CD14-positive monocyte (primary cell): ENCODE measurements around the gene HARBI1. TPM values are rescaled to one million over a fixed set of nuclear protein-coding genes. Genes with fewer than 3 reads are reported as not detected.

Source experiments
- DNase-seq, 3 donors: peaks; one replicate each; pipeline ENCODE4 v3.0.0-alpha.2; 2011 to 2022
- H2AFZ ChIP-seq: 2 replicates; pipeline ENCODE4 v1.6.0; 2012; ENCODE audit warnings: mild to moderate bottlenecking, low read depth, low read length, inconsistent platforms; ENCODE audit not compliant: insufficient read depth, poor library complexity, severe bottlenecking
- H3K27ac ChIP-seq, 2 donors: 1 replicate in 1 of 2; 2 replicates in 1 of 2; pipeline ENCODE4 v1.5.1; 2012 to 2013; ENCODE audit warnings: low read length in 2 of 2, control low read depth in 1 of 2, inconsistent platforms in 1 of 2, low read depth in 1 of 2, mild to moderate bottlenecking in 1 of 2
- H3K27me3 ChIP-seq, 2 donors: one replicate each; pipeline versions ENCODE4 v1.6.0 to v1.6.1; 2011 to 2013; ENCODE audit warnings: low read length in 2 of 2; ENCODE audit not compliant: control insufficient read depth in 2 of 2, insufficient read depth in 2 of 2
- H3K36me3 ChIP-seq, 2 donors: replicated peaks in 1 of 2; 1 replicate in 1 of 2; 2 replicates in 1 of 2; pipeline versions ENCODE4 v1.5.1 to v1.6.1; 2012 to 2013; ENCODE audit warnings: low read length in 2 of 2, control low read depth in 1 of 2, inconsistent platforms in 1 of 2, mild to moderate bottlenecking in 1 of 2; ENCODE audit not compliant: insufficient read depth in 2 of 2, control insufficient read depth in 1 of 2
- H3K4me1 ChIP-seq, 2 donors: 1 replicate in 1 of 2; 2 replicates in 1 of 2; pipeline versions ENCODE4 v1.5.1 to v1.6.1; 2012 to 2013; ENCODE audit warnings: low read length in 2 of 2, control low read depth in 1 of 2, inconsistent platforms in 1 of 2, mild to moderate bottlenecking in 1 of 2, moderate library complexity in 1 of 2; ENCODE audit not compliant: insufficient read depth in 2 of 2, control insufficient read depth in 1 of 2
- H3K4me2 ChIP-seq: replicated peaks from 2 replicates; pipeline ENCODE3; 2012; ENCODE audit warnings: low read length, moderate library complexity, mild to moderate bottlenecking; ENCODE audit not compliant: poor library complexity, severe bottlenecking; ENCODE audit errors: extremely low read depth
- H3K4me3 ChIP-seq, 3 experiments: fragments of 200-600 bp in 1 of 3; sonication (generic) in 1 of 3; replicated peaks in 1 of 3; 1 replicate in 2 of 3; 2 replicates in 1 of 3; pipeline ENCODE4 v1.5.1; 2011 to 2013; ENCODE audit warnings: low read length in 3 of 3, mild to moderate bottlenecking in 3 of 3, control low read depth in 2 of 3, low read depth in 2 of 3, inconsistent platforms in 1 of 3, moderate library complexity in 1 of 3
- H3K79me2 ChIP-seq: 2 replicates; pipeline ENCODE4 v1.6.0; 2012; ENCODE audit warnings: mild to moderate bottlenecking, control low read depth, inconsistent platforms, low read length, moderate library complexity; ENCODE audit not compliant: insufficient read depth
- H3K9ac ChIP-seq: 2 replicates; pipeline ENCODE4 v1.6.0; 2017; ENCODE audit warnings: low read length, mild to moderate bottlenecking; ENCODE audit not compliant: insufficient read depth, poor library complexity, severe bottlenecking
- H3K9me3 ChIP-seq, 2 donors: replicated peaks in 1 of 2; 1 replicate in 1 of 2; 2 replicates in 1 of 2; pipeline versions ENCODE4 v1.5.1 to v1.6.1; 2012 to 2013; ENCODE audit warnings: low read length in 2 of 2, control low read depth in 1 of 2; ENCODE audit not compliant: control insufficient read depth in 1 of 2, insufficient read depth in 1 of 2
- H4K20me1 ChIP-seq: 2 replicates; pipeline ENCODE4 v1.6.0; 2012; ENCODE audit warnings: mild to moderate bottlenecking, low read length, control low read depth, moderate library complexity; ENCODE audit not compliant: insufficient read depth
- H3K27ac Mint-ChIP-seq, 7 donors: one replicate each; pipeline ENCODE4 v1.8.0; 2020; ENCODE audit warnings: mild to moderate bottlenecking in 7 of 7, mixed read lengths in 7 of 7, moderate library complexity in 6 of 7, inconsistent platforms in 2 of 7
- H3K27me3 Mint-ChIP-seq, 3 donors: one replicate each; pipeline ENCODE4 v1.8.0; 2021 to 2022; ENCODE audit warnings: low read depth in 3 of 3, mild to moderate bottlenecking in 3 of 3, mixed read lengths in 3 of 3, moderate library complexity in 3 of 3, inconsistent platforms in 1 of 3
- H3K36me3 Mint-ChIP-seq, 2 donors: one replicate each; pipeline ENCODE4 v1.8.0; 2020; ENCODE audit warnings: mixed read lengths in 2 of 2, inconsistent platforms in 1 of 2, mild to moderate bottlenecking in 1 of 2
- H3K4me1 Mint-ChIP-seq: one replicate; pipeline ENCODE4 v1.8.0; 2020; ENCODE audit warnings: mild to moderate bottlenecking, mixed read lengths
- H3K4me3 Mint-ChIP-seq, 2 donors: one replicate each; pipeline ENCODE4 v1.8.0; 2020; ENCODE audit warnings: mild to moderate bottlenecking in 2 of 2, mixed read lengths in 2 of 2, moderate library complexity in 1 of 2
- H3K9me3 Mint-ChIP-seq, 7 donors: one replicate each; pipeline ENCODE4 v1.8.0; 2020 to 2022; ENCODE audit warnings: mixed read lengths in 7 of 7, mild to moderate bottlenecking in 6 of 7, moderate library complexity in 6 of 7, inconsistent platforms in 2 of 7
- WGBS: methylation state at CpG from one replicate; pipeline ENCODE4 v1.1.5; 2013; ENCODE audit warnings: missing lambda C conversion rate; ENCODE audit not compliant: insufficient coverage; 5-methylcytosine and 5-hydroxymethylcytosine counted together
- intact Hi-C, 2 donors: fragments of 100-400 bp; cut with micrococcal nuclease; formaldehyde crosslinking; loops; one replicate each; pipeline versions ENCODE4 v1.15.0 to v1.15.1; 2023
- polyA plus RNA-seq, 3 donors: library from polyadenylated mRNA; depleted of rRNA in 1 of 3; unstranded in 2 of 3; stranded (reverse) in 1 of 3; fragments of 300-500 nt in 2 of 3; fragments of >200 nt in 1 of 3; fragmentation: Illumina TruSeq in 2 of 3; gene quantifications; 1 replicate in 2 of 3; 2 replicates in 1 of 3; pipeline ENCODE4 v1.2.3, GENCODE V29; 2012 to 2021
- TF ChIP-seq, protein P1 (sequence below): fragments of 200-600 bp; IDR thresholded peaks from one replicate; pipeline ENCODE4 v1.8.0; 2022; ENCODE audit warnings: antibody characterized with exemption, mild to moderate bottlenecking

HARBI1 gene
- polyA plus RNA-seq, 3 donors = 2.1 to 4.4 (median 2.1) TPM

DNA sequence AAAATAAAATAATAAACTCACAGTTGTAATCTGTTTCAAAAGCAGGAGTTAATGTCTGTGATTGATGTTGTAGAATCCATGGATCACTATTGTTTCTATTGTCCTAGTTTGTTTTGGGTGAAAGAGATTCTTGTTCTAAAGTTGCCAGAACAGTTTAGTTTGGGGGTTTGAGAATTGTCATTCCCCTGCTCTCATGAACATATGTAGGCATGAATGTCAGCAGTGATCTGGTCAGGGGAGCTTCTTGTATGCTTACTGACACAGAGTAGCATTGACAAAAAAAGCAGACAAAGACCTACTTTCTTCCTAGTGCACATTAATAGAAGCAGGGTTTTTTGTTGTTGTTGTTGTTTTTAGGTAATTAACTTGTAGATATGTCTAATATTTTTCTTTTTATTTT lies 44.8 kb upstream of the HARBI1 start:
- H3K27ac Mint-ChIP-seq = peak overlapping the region in 2 of 7 donors; percentile 10 to 40
- no peaks in the 10 kb centered on the region for H3K27me3 ChIP-seq
- no peak overlapping the region for H3K9ac ChIP-seq
- H3K36me3 ChIP-seq = peaks cover 77 to 97% of the 10 kb centered on the region in 2 donors
- intact Hi-C loops = no loop called here
- H3K36me3 Mint-ChIP-seq = peaks cover 83 to 97% of the 10 kb centered on the region in 2 donors
- H3K9me3 Mint-ChIP-seq = no peaks in the 10 kb centered on the region
- DNase-seq = no peak
- H3K4me3 Mint-ChIP-seq = no peak overlapping the region
- H3K4me2 ChIP-seq = no peak overlapping the region
- TF ChIP-seq, protein P1, sequence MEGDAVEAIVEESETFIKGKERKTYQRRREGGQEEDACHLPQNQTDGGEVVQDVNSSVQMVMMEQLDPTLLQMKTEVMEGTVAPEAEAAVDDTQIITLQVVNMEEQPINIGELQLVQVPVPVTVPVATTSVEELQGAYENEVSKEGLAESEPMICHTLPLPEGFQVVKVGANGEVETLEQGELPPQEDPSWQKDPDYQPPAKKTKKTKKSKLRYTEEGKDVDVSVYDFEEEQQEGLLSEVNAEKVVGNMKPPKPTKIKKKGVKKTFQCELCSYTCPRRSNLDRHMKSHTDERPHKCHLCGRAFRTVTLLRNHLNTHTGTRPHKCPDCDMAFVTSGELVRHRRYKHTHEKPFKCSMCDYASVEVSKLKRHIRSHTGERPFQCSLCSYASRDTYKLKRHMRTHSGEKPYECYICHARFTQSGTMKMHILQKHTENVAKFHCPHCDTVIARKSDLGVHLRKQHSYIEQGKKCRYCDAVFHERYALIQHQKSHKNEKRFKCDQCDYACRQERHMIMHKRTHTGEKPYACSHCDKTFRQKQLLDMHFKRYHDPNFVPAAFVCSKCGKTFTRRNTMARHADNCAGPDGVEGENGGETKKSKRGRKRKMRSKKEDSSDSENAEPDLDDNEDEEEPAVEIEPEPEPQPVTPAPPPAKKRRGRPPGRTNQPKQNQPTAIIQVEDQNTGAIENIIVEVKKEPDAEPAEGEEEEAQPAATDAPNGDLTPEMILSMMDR = no peak
- no peak overlapping the region for H3K4me3 ChIP-seq
- H3K27ac ChIP-seq = no peak overlapping the region
- H3K4me1 ChIP-seq = peaks cover 14 to 17% of the 10 kb centered on the region in 2 donors
- no peaks in the 10 kb centered on the region for H3K9me3 ChIP-seq
- no peak overlapping the region for H2AFZ ChIP-seq
- H3K79me2 ChIP-seq = peaks cover 13% of the 10 kb centered on the region
- peaks cover 0 to 1% (median 0%) of the 10 kb centered on the region in 3 donors for H3K27me3 Mint-ChIP-seq
- H4K20me1 ChIP-seq = peaks cover 5% of the 10 kb centered on the region
- peaks cover 26% of the 10 kb centered on the region for H3K4me1 Mint-ChIP-seq

DNA sequence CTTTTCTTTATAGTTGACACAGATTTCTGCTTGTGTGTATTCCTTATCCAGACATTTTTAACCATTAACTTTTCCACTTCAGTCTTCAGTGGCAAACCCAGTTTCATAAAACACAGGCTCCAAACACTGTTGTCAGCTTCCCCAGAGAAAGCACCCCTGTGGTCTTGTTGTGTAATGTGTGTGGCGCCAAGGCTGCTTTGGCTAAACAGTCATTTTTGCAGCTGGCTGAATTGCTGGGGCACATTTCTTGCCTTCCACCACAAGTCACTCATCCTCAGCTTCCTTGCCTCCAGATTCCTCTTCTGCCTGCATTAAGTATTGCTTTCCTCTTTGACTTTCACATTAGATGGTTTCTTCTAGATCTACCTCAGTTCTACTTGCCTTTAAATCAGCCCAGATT lies 42.9 kb upstream of the HARBI1 start:
- H3K36me3 ChIP-seq = peaks cover 74 to 94% of the 10 kb centered on the region in 2 donors
- H3K4me2 ChIP-seq = no peak overlapping the region
- Mint-ChIP-seq H3K27me3 (peaks cover 0 to 1% (median 0%) of the 10 kb centered on the region in 3 donors), H3K36me3 (peaks cover 78 to 98% of the 10 kb centered on the region in 2 donors), H3K4me3 (no peak overlapping the region), H3K27ac (peak overlapping the region in 6 of 7 donors; percentile 0 to 82 (median 46)), H3K4me1 (peaks cover 26% of the 10 kb centered on the region), H3K9me3 (no peaks in the 10 kb centered on the region)
- no CpG with 5 or more reads among the region's 1 CpG for WGBS
- H4K20me1 ChIP-seq = peaks cover 5% of the 10 kb centered on the region
- H2AFZ ChIP-seq = no peak overlapping the region
- peak overlapping the region in 1 of 2 donors; percentile 67 for H3K27ac ChIP-seq
- DNase-seq = peak in 1 of 3 donors; percentile 20
- no peak overlapping the region for H3K4me3 ChIP-seq
- H3K9me3 ChIP-seq = no peaks in the 10 kb centered on the region
- TF ChIP-seq, protein P1 = no peak
- peaks cover 8% of the 10 kb centered on the region for H3K79me2 ChIP-seq
- intact Hi-C loops = no loop called here
- peaks cover 14 to 17% of the 10 kb centered on the region in 2 donors for H3K4me1 ChIP-seq
- H3K27me3 ChIP-seq = no peaks in the 10 kb centered on the region
- no peak overlapping the region for H3K9ac ChIP-seq
